GM06990 (cell line): ENCODE measurements around the gene ARHGEF1.

Experiments used
- DNase-seq: peaks from one replicate; pipeline ENCODE4 v3.0.0-alpha.2; 2011; ENCODE audit not compliant: insufficient read length; ENCODE audit errors: extremely low read depth
- H3K27me3 ChIP-seq: replicated peaks from 2 replicates; pipeline ENCODE4 v1.6.0; 2011; ENCODE audit warnings: low read length; ENCODE audit not compliant: control insufficient read depth, insufficient read depth
- H3K36me3 ChIP-seq: 2 replicates; pipeline ENCODE4 v1.5.1; 2011; ENCODE audit warnings: low read length; ENCODE audit not compliant: control insufficient read depth, insufficient read depth
- H3K4me3 ChIP-seq: replicated peaks from 2 replicates; pipeline ENCODE4 v1.5.1; 2011; ENCODE audit warnings: low read depth, mild to moderate bottlenecking, control low read depth, low read length
- CTCF ChIP-seq: IDR thresholded peaks from 2 replicates; pipeline ENCODE4 v1.5.1; 2011; ENCODE audit warnings: low read length, control low read depth, mild to moderate bottlenecking, inconsistent platforms; ENCODE audit not compliant: insufficient read depth, poor library complexity, severe bottlenecking

Gene ARHGEF1

GRCh38 chr19:41918653-41919244, 35.8 kb downstream of the ARHGEF1 start:
- H3K4me3 ChIP-seq, result no peak overlapping the region
- H3K36me3 ChIP-seq, result no peaks in the 10 kb centered on the region
- TF ChIP-seq CTCF, result no peak
- no peaks in the 10 kb centered on the region; the same call in none of the 2 replicates for H3K27me3 ChIP-seq
- no peak for DNase-seq

- DNase-seq, result no peak
- Histone ChIP-seq H3K4me3 (no peak overlapping the region), H3K36me3 (no peaks in the 10 kb centered on the region), H3K27me3 (no peaks in the 10 kb centered on the region; the same call in none of the 2 replicates)
- TF ChIP-seq CTCF, result no peak
Measured at GRCh38 chr19:41919948-41920712, 37.1 kb downstream of the ARHGEF1 start.

- H3K27me3 ChIP-seq, result no peaks in the 10 kb centered on the region; the same call in 1 of the 2 replicates
- H3K36me3 ChIP-seq, result no peaks in the 10 kb centered on the region
- no peak for DNase-seq
- no peak for TF ChIP-seq CTCF
- no peak overlapping the region for H3K4me3 ChIP-seq
Measured at GRCh38 chr19:41920882-41921576, 38.0 kb downstream of the ARHGEF1 start.

- H3K27me3 ChIP-seq, result no peaks in the 10 kb centered on the region; the same call in 1 of the 2 replicates
- H3K36me3 ChIP-seq, result no peaks in the 10 kb centered on the region
- DNase-seq, result no peak
- no peak for TF ChIP-seq CTCF
- H3K4me3 ChIP-seq, result no peak overlapping the region
Measured at GRCh38 chr19:41921577-41922576, 38.9 kb downstream of the ARHGEF1 start.

- TF ChIP-seq CTCF, result no peak
- no peaks in the 10 kb centered on the region; the same call in none of the 2 replicates for H3K27me3 ChIP-seq
- no peaks in the 10 kb centered on the region for H3K36me3 ChIP-seq
- DNase-seq, result no peak
- H3K4me3 ChIP-seq, result no peak overlapping the region
Measured at GRCh38 chr19:41922585-41922984, 39.6 kb downstream of the ARHGEF1 start.
